ENCODE data around the gene EEF1A2.
"Not testable (repeated sequence)": the region's sequence is repeated elsewhere in the genome, so short reads cannot be mapped to it uniquely, and the experiment has no call there.

The EEF1A2 gene

DNA sequence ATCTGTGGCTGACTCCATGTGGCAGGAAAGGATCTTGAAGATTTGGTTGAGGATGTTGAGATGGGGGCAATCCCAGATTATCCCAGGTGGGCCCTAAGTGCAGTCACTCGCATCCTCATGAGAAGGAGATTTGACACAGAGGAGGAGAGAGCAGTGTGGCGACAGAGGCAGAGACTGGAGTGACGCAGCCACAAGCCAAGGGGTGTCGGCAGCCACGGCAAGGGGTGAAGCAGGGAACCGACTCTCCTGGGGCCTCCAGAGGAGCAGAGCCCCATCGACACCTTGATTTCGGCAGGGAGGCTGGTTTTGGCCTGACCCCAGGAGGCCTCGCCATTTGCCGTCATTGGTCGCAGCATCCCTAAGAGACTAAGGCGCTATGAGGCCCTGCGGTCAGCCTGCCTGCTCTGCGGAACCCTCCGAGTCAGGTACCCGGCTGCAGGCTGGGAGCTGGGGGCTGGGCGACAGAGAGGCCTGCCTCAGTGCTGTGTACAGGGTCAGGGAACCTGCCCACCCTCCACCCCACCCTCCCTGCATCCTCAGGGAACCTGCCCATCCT, 12.5 kb downstream of the EEF1A2 start:
- H3K36me3 ChIP-seq (ENCODE audit: control insufficient read depth, insufficient read depth, low read length), result no peaks in the 10 kb centered on the region
- peaks cover 21% of the 10 kb centered on the region for H3K27me3 ChIP-seq (replicated peaks; ENCODE audit: control insufficient read depth, insufficient read depth, low read length, poor library complexity, severe bottlenecking)
- H3K27ac ChIP-seq (ENCODE audit: insufficient read depth, low read length, poor library complexity, severe bottlenecking), result no peak overlapping the region
- H3K4me3 ChIP-seq (ENCODE audit: insufficient read depth, low read depth, low read length, poor library complexity, severe bottlenecking), result no peak overlapping the region
- H3K9me3 ChIP-seq (ENCODE audit: control insufficient read depth, low read length), result no peaks in the 10 kb centered on the region
- no peaks in the 10 kb centered on the region for H3K4me1 ChIP-seq (ENCODE audit: control insufficient read depth, insufficient read depth, low read length, poor library complexity, severe bottlenecking)
- no peak for DNase-seq

DNA sequence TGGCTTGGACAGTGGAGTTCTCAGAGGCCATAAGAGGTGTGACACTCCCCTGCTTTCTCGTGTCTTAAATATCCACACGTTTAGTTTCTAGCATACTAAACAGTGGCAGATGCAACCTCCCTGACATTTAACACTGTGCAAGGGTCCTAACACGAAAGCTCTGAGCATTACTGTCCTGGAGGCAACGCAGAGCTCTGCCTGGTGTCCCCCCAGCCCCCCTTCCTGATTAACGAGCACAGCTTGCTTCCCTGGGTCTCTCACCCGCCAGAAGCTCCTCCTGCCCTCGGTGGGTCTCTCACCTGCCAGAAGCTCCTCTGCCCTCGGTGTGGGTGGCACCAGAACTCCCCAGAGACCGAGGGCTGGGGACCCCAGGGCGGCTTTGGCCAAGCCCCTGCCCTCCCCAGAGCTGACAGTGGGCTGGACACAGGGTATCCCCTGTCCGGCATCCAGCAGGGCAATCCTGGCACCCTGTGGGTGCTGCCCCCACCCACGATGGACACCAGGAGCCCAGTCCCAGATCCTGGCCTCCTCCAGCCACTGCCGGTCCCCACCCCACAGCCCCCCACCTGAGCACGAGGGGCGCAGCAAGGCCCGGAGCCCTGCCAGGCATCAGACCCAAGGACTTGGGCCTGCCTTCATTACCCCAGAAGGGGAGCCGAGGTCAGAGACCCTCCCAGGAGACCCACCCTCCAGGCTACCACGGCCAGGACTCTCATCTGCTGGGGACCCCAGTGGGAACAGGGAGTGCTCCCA, 14.1 kb downstream of the EEF1A2 start:
- Histone ChIP-seq H3K27me3 (replicated peaks; ENCODE audit: control insufficient read depth, insufficient read depth, low read length, poor library complexity, severe bottlenecking) (peaks cover 21% of the 10 kb centered on the region), H3K4me1 (ENCODE audit: control insufficient read depth, insufficient read depth, low read length, poor library complexity, severe bottlenecking) (no peaks in the 10 kb centered on the region), H3K36me3 (ENCODE audit: control insufficient read depth, insufficient read depth, low read length) (no peaks in the 10 kb centered on the region), H3K9me3 (ENCODE audit: control insufficient read depth, low read length) (no peaks in the 10 kb centered on the region), H3K4me3 (ENCODE audit: insufficient read depth, low read depth, low read length, poor library complexity, severe bottlenecking) (no peak overlapping the region), H3K27ac (ENCODE audit: insufficient read depth, low read length, poor library complexity, severe bottlenecking) (no peak overlapping the region)
- DNase-seq, result no peak

DNA sequence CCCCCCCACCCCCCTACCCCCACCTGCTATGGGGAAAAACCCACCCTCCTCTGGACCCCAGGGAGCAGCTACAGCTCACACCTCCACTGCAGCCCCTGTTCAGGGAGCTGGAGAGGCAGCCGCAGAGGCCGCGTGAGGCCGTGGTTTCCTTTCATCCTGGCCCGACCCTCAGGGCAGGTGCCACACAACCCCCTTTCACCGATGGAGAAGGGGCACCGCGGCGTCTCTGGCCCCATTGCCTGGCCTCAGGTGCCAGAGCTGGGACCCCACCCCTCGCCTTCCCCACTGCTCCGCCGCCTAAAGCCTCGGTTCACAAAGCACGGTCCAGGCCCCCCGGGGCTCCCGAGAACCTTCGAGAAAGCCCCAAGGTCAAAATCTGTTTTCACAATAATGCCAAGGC, 14.6 kb downstream of the EEF1A2 start:
- Histone ChIP-seq H3K9me3 (ENCODE audit: control insufficient read depth, low read length) (no peaks in the 10 kb centered on the region), H3K27ac (ENCODE audit: insufficient read depth, low read length, poor library complexity, severe bottlenecking) (no peak overlapping the region), H3K4me3 (ENCODE audit: insufficient read depth, low read depth, low read length, poor library complexity, severe bottlenecking) (no peak overlapping the region), H3K27me3 (replicated peaks; ENCODE audit: control insufficient read depth, insufficient read depth, low read length, poor library complexity, severe bottlenecking) (peaks cover 21% of the 10 kb centered on the region), H3K4me1 (ENCODE audit: control insufficient read depth, insufficient read depth, low read length, poor library complexity, severe bottlenecking) (no peaks in the 10 kb centered on the region), H3K36me3 (ENCODE audit: control insufficient read depth, insufficient read depth, low read length) (no peaks in the 10 kb centered on the region)
- no peak for DNase-seq

DNA sequence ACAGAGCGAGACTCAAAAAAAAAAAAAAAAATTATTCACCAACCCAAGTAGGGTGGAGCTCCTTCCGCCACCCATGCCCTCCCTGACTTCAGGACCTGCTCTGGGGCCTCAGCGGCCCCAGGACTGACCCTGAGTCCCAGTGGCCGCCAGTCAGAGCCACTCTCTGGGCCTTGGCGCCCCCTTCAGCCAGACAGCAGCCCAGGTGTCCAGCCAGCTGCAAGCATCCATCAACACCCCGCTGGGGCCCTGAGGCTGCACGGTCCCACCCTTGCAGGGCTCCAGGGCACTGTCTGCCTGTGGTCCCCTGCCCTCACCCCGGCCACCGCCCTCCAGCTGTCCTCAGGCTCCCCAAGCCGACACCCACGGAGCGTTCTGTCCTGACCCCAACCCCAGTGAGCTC, 15.0 kb downstream of the EEF1A2 start:
- H3K27ac ChIP-seq (ENCODE audit: insufficient read depth, low read length, poor library complexity, severe bottlenecking), result no peak overlapping the region
- DNase-seq, result no peak
- H3K4me1 ChIP-seq (ENCODE audit: control insufficient read depth, insufficient read depth, low read length, poor library complexity, severe bottlenecking), result no peaks in the 10 kb centered on the region
- H3K4me3 ChIP-seq (ENCODE audit: insufficient read depth, low read depth, low read length, poor library complexity, severe bottlenecking), result no peak overlapping the region
- H3K9me3 ChIP-seq (ENCODE audit: control insufficient read depth, low read length), result no peaks in the 10 kb centered on the region
- H3K27me3 ChIP-seq (replicated peaks; ENCODE audit: control insufficient read depth, insufficient read depth, low read length, poor library complexity, severe bottlenecking), result peaks cover 20% of the 10 kb centered on the region
- H3K36me3 ChIP-seq (ENCODE audit: control insufficient read depth, insufficient read depth, low read length), result no peaks in the 10 kb centered on the region

- H3K4me1 ChIP-seq (ENCODE audit: control insufficient read depth, insufficient read depth, low read length, poor library complexity, severe bottlenecking), result no peaks in the 10 kb centered on the region
- no peak overlapping the region for H3K27ac ChIP-seq (ENCODE audit: insufficient read depth, low read length, poor library complexity, severe bottlenecking)
- no peaks in the 10 kb centered on the region for H3K36me3 ChIP-seq (ENCODE audit: control insufficient read depth, insufficient read depth, low read length)
- H3K4me3 ChIP-seq (ENCODE audit: insufficient read depth, low read depth, low read length, poor library complexity, severe bottlenecking), result no peak overlapping the region
- peaks cover 24% of the 10 kb centered on the region for H3K27me3 ChIP-seq (replicated peaks; ENCODE audit: control insufficient read depth, insufficient read depth, low read length, poor library complexity, severe bottlenecking)
- no peaks in the 10 kb centered on the region for H3K9me3 ChIP-seq (ENCODE audit: control insufficient read depth, low read length)
- no peak for DNase-seq
Measured at GRCh38 chr20:63482021-63482587, 16.8 kb downstream of the EEF1A2 start.

- no peaks in the 10 kb centered on the region for H3K4me1 ChIP-seq (ENCODE audit: control insufficient read depth, insufficient read depth, low read length, poor library complexity, severe bottlenecking)
- DNase-seq, result no peak
- H3K4me3 ChIP-seq (ENCODE audit: insufficient read depth, low read depth, low read length, poor library complexity, severe bottlenecking), result no peak overlapping the region
- H3K27me3 ChIP-seq (replicated peaks; ENCODE audit: control insufficient read depth, insufficient read depth, low read length, poor library complexity, severe bottlenecking), result peaks cover 24% of the 10 kb centered on the region
- no peaks in the 10 kb centered on the region for H3K9me3 ChIP-seq (ENCODE audit: control insufficient read depth, low read length)
- H3K36me3 ChIP-seq (ENCODE audit: control insufficient read depth, insufficient read depth, low read length), result no peaks in the 10 kb centered on the region
- H3K27ac ChIP-seq (ENCODE audit: insufficient read depth, low read length, poor library complexity, severe bottlenecking), result no peak overlapping the region
Measured at GRCh38 chr20:63481503-63481902, 17.4 kb downstream of the EEF1A2 start.

GRCh38 chr20:63479695-63480419, 19.0 kb downstream of the EEF1A2 start:
- DNase-seq; H3K4me1 ChIP-seq (ENCODE audit: control insufficient read depth, insufficient read depth, low read length, poor library complexity, severe bottlenecking); H3K4me3 ChIP-seq (ENCODE audit: insufficient read depth, low read depth, low read length, poor library complexity, severe bottlenecking); H3K9me3 ChIP-seq (ENCODE audit: control insufficient read depth, low read length); H3K36me3 ChIP-seq (ENCODE audit: control insufficient read depth, insufficient read depth, low read length); H3K27ac ChIP-seq (ENCODE audit: insufficient read depth, low read length, poor library complexity, severe bottlenecking): not testable (repeated sequence)
- peaks cover 28% of the 10 kb centered on the region for H3K27me3 ChIP-seq (replicated peaks; ENCODE audit: control insufficient read depth, insufficient read depth, low read length, poor library complexity, severe bottlenecking)

GRCh38 chr20:63478346-63479302, 20.3 kb downstream of the EEF1A2 start:
- Histone ChIP-seq H3K27me3 (replicated peaks; ENCODE audit: control insufficient read depth, insufficient read depth, low read length, poor library complexity, severe bottlenecking) (peaks cover 23% of the 10 kb centered on the region), H3K9me3 (ENCODE audit: control insufficient read depth, low read length) (no peaks in the 10 kb centered on the region), H3K36me3 (ENCODE audit: control insufficient read depth, insufficient read depth, low read length) (no peaks in the 10 kb centered on the region), H3K27ac (ENCODE audit: insufficient read depth, low read length, poor library complexity, severe bottlenecking) (no peak overlapping the region), H3K4me3 (ENCODE audit: insufficient read depth, low read depth, low read length, poor library complexity, severe bottlenecking) (no peak overlapping the region), H3K4me1 (ENCODE audit: control insufficient read depth, insufficient read depth, low read length, poor library complexity, severe bottlenecking) (no peaks in the 10 kb centered on the region)
- no peak for DNase-seq

GRCh38 chr20:63477944-63478343, 20.9 kb downstream of the EEF1A2 start:
- H3K27me3 ChIP-seq (replicated peaks; ENCODE audit: control insufficient read depth, insufficient read depth, low read length, poor library complexity, severe bottlenecking), result peaks cover 29% of the 10 kb centered on the region

More at GRCh38 chr20:63477944-63478343, 20.9 kb downstream of the EEF1A2 start:
- no peak overlapping the region for H3K27ac ChIP-seq (ENCODE audit: insufficient read depth, low read length, poor library complexity, severe bottlenecking)
- no peaks in the 10 kb centered on the region for H3K4me1 ChIP-seq (ENCODE audit: control insufficient read depth, insufficient read depth, low read length, poor library complexity, severe bottlenecking)
- no peak overlapping the region for H3K4me3 ChIP-seq (ENCODE audit: insufficient read depth, low read depth, low read length, poor library complexity, severe bottlenecking)
- H3K9me3 ChIP-seq (ENCODE audit: control insufficient read depth, low read length), result no peaks in the 10 kb centered on the region
- H3K36me3 ChIP-seq (ENCODE audit: control insufficient read depth, insufficient read depth, low read length), result no peaks in the 10 kb centered on the region
- no peak for DNase-seq

Data from effector memory CD4-positive, alpha-beta T cell (primary cell).